ENCODE results near the gene RARG. TPM values are rescaled to one million over a fixed set of nuclear protein-coding genes. Genes with fewer than 3 reads are reported as not detected.

Gene RARG
- total RNA-seq, 1 experiment from 2014 or later, result 77.2 TPM

DNA sequence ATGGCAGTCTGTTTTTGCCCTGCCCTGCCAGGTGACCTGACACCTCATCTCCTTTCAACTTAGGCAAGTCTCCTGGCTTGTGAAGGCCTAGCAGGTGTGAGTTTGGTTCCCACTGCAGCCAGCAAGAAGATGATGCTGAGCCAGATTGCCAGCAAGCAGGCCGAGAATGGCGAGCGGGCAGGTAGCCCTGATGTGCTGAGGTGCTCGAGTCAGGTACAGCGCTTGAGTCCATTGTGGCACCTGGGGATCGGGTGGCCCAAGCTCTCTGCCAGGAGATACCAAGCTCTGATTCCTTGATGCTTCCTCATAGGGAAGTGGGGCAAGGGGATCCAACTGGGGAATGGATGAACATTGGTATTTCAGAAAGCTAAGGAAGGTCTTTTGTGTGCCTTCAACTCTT, 47.2 kb downstream of the RARG start (continued):
- TF ChIP-seq CDX4 (CRISPR knock-in tag; IDR thresholded peaks at IDR 0.05; ENCODE audit: borderline replicate concordance) (no peak), MAX (CRISPR knock-in tag; IDR thresholded peaks at IDR 0.05) (no peak), NR1H2 (CRISPR knock-in tag; IDR thresholded peaks at IDR 0.05) (no peak)
- TF ChIP-seq, protein P1, sequence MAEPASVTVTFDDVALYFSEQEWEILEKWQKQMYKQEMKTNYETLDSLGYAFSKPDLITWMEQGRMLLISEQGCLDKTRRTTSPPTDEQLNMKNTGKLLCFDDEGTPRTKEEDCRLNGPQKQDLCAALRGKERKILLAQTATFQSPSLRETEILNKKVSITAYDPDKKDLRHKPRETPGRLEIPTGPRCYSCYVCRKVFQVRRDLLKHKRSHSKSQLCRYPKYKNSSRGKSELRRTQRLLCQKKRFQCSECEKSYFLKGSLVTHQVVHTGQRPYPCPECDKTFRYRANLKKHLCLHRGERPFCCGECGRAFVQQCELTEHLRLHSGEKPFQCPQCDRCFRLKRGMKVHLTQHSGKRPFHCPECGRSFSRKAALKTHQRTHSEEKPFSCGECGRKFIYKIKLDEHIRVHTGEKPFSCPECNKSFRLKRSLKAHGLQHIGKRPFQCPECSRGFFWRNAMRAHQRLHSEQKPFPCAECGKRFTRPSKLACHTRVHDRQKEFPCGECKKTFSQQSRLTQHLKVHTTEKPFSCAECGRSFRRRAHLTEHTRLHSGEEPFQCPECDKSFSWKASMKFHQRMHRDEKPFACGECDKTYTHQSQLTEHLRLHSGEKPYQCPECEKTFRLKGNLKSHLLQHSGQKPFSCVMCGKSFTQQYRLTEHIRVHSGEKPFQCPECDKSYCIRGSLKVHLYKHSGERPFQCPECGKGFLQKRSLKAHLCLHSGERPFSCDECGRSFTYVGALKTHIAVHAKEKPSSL (CRISPR knock-in tag; conservative IDR thresholded peaks at IDR 0.05), result no peak

DNA sequence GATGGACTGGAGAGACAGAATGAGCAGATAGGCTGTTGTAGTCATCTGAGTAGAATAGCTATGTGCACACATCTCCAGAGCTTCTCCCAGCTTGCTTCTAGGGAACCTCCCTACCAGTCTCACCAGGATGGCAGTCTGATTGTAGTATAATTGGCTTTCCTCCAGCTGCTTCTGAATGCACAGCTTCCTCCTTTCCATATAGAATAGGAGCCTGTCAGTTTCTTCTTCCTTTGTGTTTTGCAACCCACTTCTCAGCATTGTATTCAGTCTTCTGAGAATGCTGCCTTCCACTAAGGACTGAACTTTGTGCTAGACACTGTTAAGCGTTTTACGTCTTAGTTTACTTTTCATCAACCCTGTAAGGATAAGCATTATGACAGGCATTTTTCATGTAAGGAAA, 49.1 kb downstream of the RARG start:
- H3K27ac Mint-ChIP-seq, result no peak overlapping the region
- peaks cover 23% of the 10 kb centered on the region for H3K27me3 Mint-ChIP-seq (ENCODE audit: low read depth)
- POLR2A ChIA-PET, result no interaction called here
- TF ChIP-seq IRF2 (CRISPR knock-in tag; IDR thresholded peaks at IDR 0.05; ENCODE audit: borderline replicate concordance, low read depth) (no peak), ZNF396 (CRISPR knock-in tag; IDR thresholded peaks at IDR 0.05; ENCODE audit: borderline replicate concordance) (no peak), SMAD3 (CRISPR knock-in tag; IDR thresholded peaks at IDR 0.05; ENCODE audit: borderline replicate concordance) (no peak), ZNF532 (CRISPR knock-in tag; IDR thresholded peaks at IDR 0.05; ENCODE audit: borderline replicate concordance) (no peak), NFE2L1 (CRISPR knock-in tag; IDR thresholded peaks at IDR 0.05) (no peak), FOXP1 (CRISPR knock-in tag; IDR thresholded peaks at IDR 0.05; ENCODE audit: borderline replicate concordance) (no peak)
- TF ChIP-seq, protein P2, sequence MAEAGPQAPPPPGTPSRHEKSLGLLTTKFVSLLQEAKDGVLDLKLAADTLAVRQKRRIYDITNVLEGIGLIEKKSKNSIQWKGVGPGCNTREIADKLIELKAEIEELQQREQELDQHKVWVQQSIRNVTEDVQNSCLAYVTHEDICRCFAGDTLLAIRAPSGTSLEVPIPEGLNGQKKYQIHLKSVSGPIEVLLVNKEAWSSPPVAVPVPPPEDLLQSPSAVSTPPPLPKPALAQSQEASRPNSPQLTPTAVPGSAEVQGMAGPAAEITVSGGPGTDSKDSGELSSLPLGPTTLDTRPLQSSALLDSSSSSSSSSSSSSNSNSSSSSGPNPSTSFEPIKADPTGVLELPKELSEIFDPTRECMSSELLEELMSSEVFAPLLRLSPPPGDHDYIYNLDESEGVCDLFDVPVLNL (CRISPR knock-in tag; IDR thresholded peaks at IDR 0.05; ENCODE audit: borderline replicate concordance, low read depth), result no peak
- CTCF ChIA-PET, result interaction anchor here (1.1 to 3.5 kb wide), 3 partner anchors 15 to 139 kb away, joined by 3 to 12 read pairs (median 3); partner anchors contain the start of gene AAAS
- ATAC-seq, result no peak
- no peak for DNase-seq (ENCODE audit: low spot score)
- peaks cover 20% of the 10 kb centered on the region for H3K4me1 Mint-ChIP-seq
- peaks cover 51% of the 10 kb centered on the region for H3K36me3 Mint-ChIP-seq
- H3K9me3 Mint-ChIP-seq, result no peaks in the 10 kb centered on the region
- H3K4me3 Mint-ChIP-seq, result peak overlapping the region; percentile 4; the same call in 1 of the 2 replicates

DNA sequence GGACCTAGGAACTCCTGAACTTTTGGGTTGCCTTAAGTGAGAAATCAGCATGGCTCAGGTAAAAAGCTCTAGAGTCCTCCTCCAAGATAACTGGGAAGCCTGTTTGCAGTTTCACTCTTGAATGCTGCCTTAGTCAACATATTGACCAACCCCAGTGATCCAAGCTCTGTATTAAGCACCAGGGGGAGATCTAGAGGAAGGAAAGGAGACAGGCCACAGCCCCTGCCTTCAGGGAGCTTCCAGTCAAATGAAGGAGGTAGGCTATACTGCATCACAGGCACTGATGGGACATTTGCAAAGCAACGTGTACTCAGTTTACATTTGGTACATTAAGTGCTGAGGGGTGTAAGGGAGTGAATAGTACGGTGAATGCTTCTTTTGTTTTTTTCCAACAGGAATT, 50.1 kb downstream of the RARG start:
- ATAC-seq, result no peak
- peak overlapping the region; percentile 91 for H3K4me3 Mint-ChIP-seq
- peaks cover 18% of the 10 kb centered on the region for H3K4me1 Mint-ChIP-seq
- ChIA-PET POLR2A (no interaction called here), CTCF (interaction anchor here (0.9 to 3.4 kb wide), 9 partner anchors 8 to 140 kb away, joined by 3 to 37 read pairs (median 11); partner anchors contain the start of gene AAAS)
- H3K27ac Mint-ChIP-seq, result no peak overlapping the region
- no peak for DNase-seq (ENCODE audit: low spot score)
- no peaks in the 10 kb centered on the region for H3K9me3 Mint-ChIP-seq
- H3K36me3 Mint-ChIP-seq, result peaks cover 41% of the 10 kb centered on the region
- peaks cover 33% of the 10 kb centered on the region for H3K27me3 Mint-ChIP-seq (ENCODE audit: low read depth)
- TF ChIP-seq ZNF138 (CRISPR knock-in tag; conservative IDR thresholded peaks at IDR 0.05) (no peak), SMAD4 (CRISPR knock-in tag; IDR thresholded peaks at IDR 0.05) (no peak), RORB (CRISPR knock-in tag; IDR thresholded peaks at IDR 0.05) (no peak), TEAD4 (CRISPR knock-in tag; IDR thresholded peaks at IDR 0.05) (no peak), IRF2 (CRISPR knock-in tag; IDR thresholded peaks at IDR 0.05; ENCODE audit: borderline replicate concordance, low read depth) (no peak), HMGA2 (CRISPR knock-in tag; IDR thresholded peaks at IDR 0.05) (no peak), ATF3 (CRISPR knock-in tag; conservative IDR thresholded peaks at IDR 0.05) (no peak)
- TF ChIP-seq, protein P3, sequence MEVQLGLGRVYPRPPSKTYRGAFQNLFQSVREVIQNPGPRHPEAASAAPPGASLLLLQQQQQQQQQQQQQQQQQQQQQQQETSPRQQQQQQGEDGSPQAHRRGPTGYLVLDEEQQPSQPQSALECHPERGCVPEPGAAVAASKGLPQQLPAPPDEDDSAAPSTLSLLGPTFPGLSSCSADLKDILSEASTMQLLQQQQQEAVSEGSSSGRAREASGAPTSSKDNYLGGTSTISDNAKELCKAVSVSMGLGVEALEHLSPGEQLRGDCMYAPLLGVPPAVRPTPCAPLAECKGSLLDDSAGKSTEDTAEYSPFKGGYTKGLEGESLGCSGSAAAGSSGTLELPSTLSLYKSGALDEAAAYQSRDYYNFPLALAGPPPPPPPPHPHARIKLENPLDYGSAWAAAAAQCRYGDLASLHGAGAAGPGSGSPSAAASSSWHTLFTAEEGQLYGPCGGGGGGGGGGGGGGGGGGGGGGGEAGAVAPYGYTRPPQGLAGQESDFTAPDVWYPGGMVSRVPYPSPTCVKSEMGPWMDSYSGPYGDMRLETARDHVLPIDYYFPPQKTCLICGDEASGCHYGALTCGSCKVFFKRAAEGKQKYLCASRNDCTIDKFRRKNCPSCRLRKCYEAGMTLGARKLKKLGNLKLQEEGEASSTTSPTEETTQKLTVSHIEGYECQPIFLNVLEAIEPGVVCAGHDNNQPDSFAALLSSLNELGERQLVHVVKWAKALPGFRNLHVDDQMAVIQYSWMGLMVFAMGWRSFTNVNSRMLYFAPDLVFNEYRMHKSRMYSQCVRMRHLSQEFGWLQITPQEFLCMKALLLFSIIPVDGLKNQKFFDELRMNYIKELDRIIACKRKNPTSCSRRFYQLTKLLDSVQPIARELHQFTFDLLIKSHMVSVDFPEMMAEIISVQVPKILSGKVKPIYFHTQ (CRISPR knock-in tag; IDR thresholded peaks at IDR 0.05), result no peak
- TF ChIP-seq, protein P1 (CRISPR knock-in tag; conservative IDR thresholded peaks at IDR 0.05), result no peak
